HepG2 (cell line): Measurements from ENCODE around the gene FUT4. TPM values are rescaled to one million over a fixed set of nuclear protein-coding genes. Genes with fewer than 3 reads are reported as not detected.
A peak's percentile ranks its signal among the peaks of the same experiment; 100 is the strongest.

Experiments
- ATF1 ChIP-seq: IDR thresholded peaks from 2 replicates; pipeline ENCODE4 v1.6.1; 2016; ENCODE audit warnings: mild to moderate bottlenecking, control low read depth
- CERS6 ChIP-seq: sonication (generic); formaldehyde crosslinking; IDR thresholded peaks from 2 replicates; pipeline ENCODE4 v1.5.0; 2020; ENCODE audit warnings: missing genetic modification reagents
- ELF3 ChIP-seq: IDR thresholded peaks from 2 replicates; pipeline ENCODE4 v1.6.1; 2016; ENCODE audit warnings: missing genetic modification reagents, missing compliant biosample characterization
- GTF3A ChIP-seq: sonication (generic); formaldehyde crosslinking; conservative IDR thresholded peaks from 2 replicates; pipeline ENCODE4 v1.4.0; 2020; ENCODE audit warnings: mild to moderate bottlenecking, missing genetic modification reagents
- HNF1A ChIP-seq, 2 experiments: sonication (generic) in 1 of 2; formaldehyde crosslinking in 1 of 2; IDR thresholded peaks; 2 replicates each; pipeline versions ENCODE4 v1.4.0 to v1.6.1; 2016 to 2020; ENCODE audit warnings: borderline replicate concordance in 1 of 2, low read depth in 1 of 2, mild to moderate bottlenecking in 1 of 2, missing genetic modification reagents in 1 of 2
- HNRNPL ChIP-seq: fragments of 200-400 bp; formaldehyde crosslinking; IDR thresholded peaks from 2 replicates; pipeline ENCODE4 v1.6.1; 2017; ENCODE audit warnings: mild to moderate bottlenecking, low read depth, low read length
- KAT7 ChIP-seq: IDR thresholded peaks from 2 replicates; pipeline ENCODE4 v1.6.1; 2018; ENCODE audit warnings: borderline replicate concordance, missing compliant biosample characterization
- NFKB2 ChIP-seq: sonication (generic); formaldehyde crosslinking; IDR thresholded peaks from 2 replicates; pipeline ENCODE4 v1.4.0; 2020; ENCODE audit warnings: missing genetic modification reagents, borderline replicate concordance
- NR0B2 ChIP-seq: sonication (generic); formaldehyde crosslinking; IDR thresholded peaks from 2 replicates; pipeline ENCODE4 v1.4.0; 2020; ENCODE audit warnings: mild to moderate bottlenecking, missing genetic modification reagents
- NRL ChIP-seq: sonication (generic); formaldehyde crosslinking; IDR thresholded peaks from 2 replicates; pipeline ENCODE4 v1.5.0; 2020; ENCODE audit warnings: missing genetic modification reagents, mild to moderate bottlenecking, moderate library complexity, borderline replicate concordance
- POLR2A ChIP-seq, 2 experiments: IDR thresholded peaks; 2 replicates each; pipeline ENCODE4 v1.6.1; 2011; ENCODE audit warnings: low read depth in 2 of 2, low read length in 2 of 2, mild to moderate bottlenecking in 1 of 2, moderate library complexity in 1 of 2; ENCODE audit not compliant: insufficient read depth in 1 of 2
- PPARG ChIP-seq: conservative IDR thresholded peaks from 2 replicates; pipeline ENCODE4 v1.6.1; 2016; ENCODE audit warnings: missing biosample characterization, missing genetic modification reagents
- RBAK ChIP-seq: sonication (generic); formaldehyde crosslinking; IDR thresholded peaks from 2 replicates; pipeline ENCODE4 v1.5.1; 2020; ENCODE audit warnings: mild to moderate bottlenecking, missing genetic modification reagents
- SOX6 ChIP-seq, 2 experiments: fragments of 450-650 bp in 1 of 2; sonication (generic) in 1 of 2; formaldehyde crosslinking in 1 of 2; IDR thresholded peaks; 2 replicates each; pipeline versions ENCODE4 v1.4.0 to v1.6.1; 2017 to 2020; ENCODE audit warnings: antibody characterized with exemption in 1 of 2, mild to moderate bottlenecking in 1 of 2, missing genetic modification reagents in 1 of 2
- TEAD2 ChIP-seq: sonication (generic); formaldehyde crosslinking; IDR thresholded peaks from 2 replicates; pipeline ENCODE4 v1.9.0; 2021; ENCODE audit warnings: missing genetic modification reagents
- TSC22D2 ChIP-seq: sonication (generic); formaldehyde crosslinking; IDR thresholded peaks from 2 replicates; pipeline ENCODE4 v1.5.1; 2020; ENCODE audit warnings: missing genetic modification reagents, mild to moderate bottlenecking, borderline replicate concordance
- ZBTB46 ChIP-seq: sonication (generic); formaldehyde crosslinking; IDR thresholded peaks from 2 replicates; pipeline ENCODE4 v1.4.0; 2020; ENCODE audit warnings: mild to moderate bottlenecking, missing genetic modification reagents, borderline replicate concordance
- ZFP91 ChIP-seq: sonication (generic); formaldehyde crosslinking; IDR thresholded peaks from 2 replicates; pipeline ENCODE4 v1.9.0; 2022; ENCODE audit warnings: missing genetic modification reagents, mild to moderate bottlenecking, borderline replicate concordance
- ZMYM3 ChIP-seq: sonication (generic); formaldehyde crosslinking; IDR thresholded peaks from 2 replicates; pipeline ENCODE4 v1.5.1; 2020; ENCODE audit warnings: mild to moderate bottlenecking, missing genetic modification reagents
- ZNF570 ChIP-seq: sonication (generic); formaldehyde crosslinking; IDR thresholded peaks from 2 replicates; pipeline ENCODE4 v1.4.0; 2020; ENCODE audit warnings: mild to moderate bottlenecking, missing genetic modification reagents, borderline replicate concordance
- polyA plus RNA-seq, 8 experiments: library from polyadenylated mRNA; depleted of rRNA in 3 of 8; stranded (reverse) in 7 of 8; unstranded in 1 of 8; fragments of >200 nt; fragmentation: Illumina TruSeq in 4 of 8; extraction: Trizol in 4 of 8; gene quantifications; 2 replicates each; pipeline versions ENCODE4 v1.2.1 to v1.2.3, GENCODE V29; 2011 to 2016; ENCODE audit warnings: low read depth in 4 of 8, missing spikeins in 1 of 8, mixed read lengths in 1 of 8; ENCODE audit not compliant: insufficient read depth in 1 of 8
- total RNA-seq, 5 experiments: library from RNA; depleted of rRNA; stranded (reverse); fragments of >200 nt; fragmentation: Illumina TruSeq; extraction: Trizol; gene quantifications; 2 replicates each; pipeline ENCODE4 v1.2.3, GENCODE V29; 2016; ENCODE audit warnings: low read depth in 1 of 5

The FUT4 gene
- total and polyA plus RNA-seq, 2 of the 13 experiments (the other 11 are each of a cell fraction or from before 2014, with no cell fraction given): 0.28 to 0.60 TPM

GRCh38 chr11:94511932-94512781, 31.6 kb upstream of the FUT4 start, which contains the start of gene C11orf97 (continued):
- TF ChIP-seq KAT7 (CRISPR knock-in tag) (no peak), ELF3 (CRISPR knock-in tag) (no peak), ATF1 (CRISPR knock-in tag) (no peak), ZBTB46 (CRISPR knock-in tag) (no peak), POLR2A (IDR thresholded peaks at IDR 0.05; ENCODE audit: insufficient read depth in 1 of 2, low read depth in 2 of 2, low read length in 2 of 2) (no peak), SOX6 (IDR thresholded peaks at IDR 0.05) (no peak), SOX6 (CRISPR knock-in tag; IDR thresholded peaks at IDR 0.05) (no peak), TEAD2 (CRISPR knock-in tag) (no peak), HNRNPL (no peak), RBAK (CRISPR knock-in tag) (no peak), PPARG (CRISPR knock-in tag) (no peak), HNF1A (IDR thresholded peaks at IDR 0.05; ENCODE audit: low read depth) (no peak), HNF1A (CRISPR knock-in tag; IDR thresholded peaks at IDR 0.05; ENCODE audit: borderline replicate concordance) (no peak), TSC22D2 (no peak), NFKB2 (CRISPR knock-in tag) (no peak), NRL (CRISPR knock-in tag) (no peak), NR0B2 (CRISPR knock-in tag) (no peak), ZMYM3 (no peak), CERS6 (CRISPR knock-in tag) (no peak), ZNF570 (CRISPR knock-in tag) (no peak), ZFP91 (CRISPR knock-in tag) (peak; percentile 67; the same call in 1 of the 2 replicates), GTF3A (CRISPR knock-in tag) (no peak)
